ENCODE results near the gene LZTR1.
"Not testable (repeated sequence)": the region's sequence is repeated elsewhere in the genome, so short reads cannot be mapped to it uniquely, and the experiment has no call there.

LZTR1 gene

GRCh38 chr22:21045585-21046294, 63.6 kb downstream of the LZTR1 start, which contains the start of gene LRRC74B:
Gene LRRC74B (plus strand): TSS chr22:21045946. CDS start chr22:21045987, 41 bp downstream.
- TF ChIP-seq EZH2 (optimal IDR thresholded peaks at IDR 0.05; ENCODE audit: low read depth, low read length), result no peak
- no peak for TF ChIP-seq EZH2phosphoT487 (IDR thresholded peaks at IDR 0.05; ENCODE audit: low read length)
- H3K4me2 ChIP-seq (ENCODE audit: low read depth, low read length), result peak within 1 kb of the TSS; percentile 97
- no peaks in the 10 kb centered on the region for H3K79me2 ChIP-seq (ENCODE audit: low read length)
- no peaks in the 10 kb centered on the region for H3K9me3 ChIP-seq (replicated peaks; ENCODE audit: insufficient read depth, low read length)
- H3K9ac ChIP-seq (ENCODE audit: low read length), result peak within 1 kb of the TSS; percentile 61
- H2AFZ ChIP-seq (ENCODE audit: low read length), result peak within 1 kb of the TSS; percentile 80
- H3K4me1 ChIP-seq (ENCODE audit: low read length), result peaks cover 11% of the 10 kb centered on the region
- no peaks in the 10 kb centered on the region for H3K27me3 ChIP-seq (replicated peaks; ENCODE audit: insufficient read depth, low read length)
- H3K4me3 ChIP-seq (ENCODE audit: low read length), result peak within 1 kb of the TSS; percentile 67
- peak; percentile 94 for DNase-seq
- no peaks in the 10 kb centered on the region for H3K9me2 ChIP-seq (replicated peaks; ENCODE audit: insufficient read depth, low read length)
- H3F3A ChIP-seq (ENCODE audit: insufficient read depth, low read length), result peaks cover 8% of the 10 kb centered on the region; the same call in 1 of the 2 replicates
- H3K27ac ChIP-seq (ENCODE audit: low read length), result peak within 1 kb of the TSS; percentile 37; the same call in 1 of the 2 replicates
- H3K36me3 ChIP-seq (replicated peaks; ENCODE audit: insufficient read depth, low read length), result no peaks in the 10 kb centered on the region
- H4K20me1 ChIP-seq (ENCODE audit: insufficient read depth, low read length), result no peaks in the 10 kb centered on the region

- Histone ChIP-seq H3K27ac (ENCODE audit: low read length) (no peak overlapping the region), H3F3A (ENCODE audit: insufficient read depth, low read length) (no peaks in the 10 kb centered on the region), H3K9me3 (replicated peaks; ENCODE audit: insufficient read depth, low read length) (no peaks in the 10 kb centered on the region), H3K9me2 (replicated peaks; ENCODE audit: insufficient read depth, low read length) (no peaks in the 10 kb centered on the region), H4K20me1 (ENCODE audit: insufficient read depth, low read length) (no peaks in the 10 kb centered on the region), H3K4me1 (ENCODE audit: low read length) (peaks cover 11% of the 10 kb centered on the region), H3K4me3 (ENCODE audit: low read length) (no peak overlapping the region), H3K36me3 (replicated peaks; ENCODE audit: insufficient read depth, low read length) (no peaks in the 10 kb centered on the region), H3K4me2 (ENCODE audit: low read depth, low read length) (no peak overlapping the region), H3K79me2 (ENCODE audit: low read length) (no peaks in the 10 kb centered on the region), H3K9ac (ENCODE audit: low read length) (no peak overlapping the region), H3K27me3 (replicated peaks; ENCODE audit: insufficient read depth, low read length) (no peaks in the 10 kb centered on the region), H2AFZ (ENCODE audit: low read length) (no peak overlapping the region)
- TF ChIP-seq EZH2phosphoT487 (IDR thresholded peaks at IDR 0.05; ENCODE audit: low read length), result no peak
- TF ChIP-seq EZH2 (optimal IDR thresholded peaks at IDR 0.05; ENCODE audit: low read depth, low read length), result no peak
- TF ChIP-seq, protein P1, sequence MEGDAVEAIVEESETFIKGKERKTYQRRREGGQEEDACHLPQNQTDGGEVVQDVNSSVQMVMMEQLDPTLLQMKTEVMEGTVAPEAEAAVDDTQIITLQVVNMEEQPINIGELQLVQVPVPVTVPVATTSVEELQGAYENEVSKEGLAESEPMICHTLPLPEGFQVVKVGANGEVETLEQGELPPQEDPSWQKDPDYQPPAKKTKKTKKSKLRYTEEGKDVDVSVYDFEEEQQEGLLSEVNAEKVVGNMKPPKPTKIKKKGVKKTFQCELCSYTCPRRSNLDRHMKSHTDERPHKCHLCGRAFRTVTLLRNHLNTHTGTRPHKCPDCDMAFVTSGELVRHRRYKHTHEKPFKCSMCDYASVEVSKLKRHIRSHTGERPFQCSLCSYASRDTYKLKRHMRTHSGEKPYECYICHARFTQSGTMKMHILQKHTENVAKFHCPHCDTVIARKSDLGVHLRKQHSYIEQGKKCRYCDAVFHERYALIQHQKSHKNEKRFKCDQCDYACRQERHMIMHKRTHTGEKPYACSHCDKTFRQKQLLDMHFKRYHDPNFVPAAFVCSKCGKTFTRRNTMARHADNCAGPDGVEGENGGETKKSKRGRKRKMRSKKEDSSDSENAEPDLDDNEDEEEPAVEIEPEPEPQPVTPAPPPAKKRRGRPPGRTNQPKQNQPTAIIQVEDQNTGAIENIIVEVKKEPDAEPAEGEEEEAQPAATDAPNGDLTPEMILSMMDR (IDR thresholded peaks at IDR 0.05; ENCODE audit: low read length), result no peak
- no peak for DNase-seq
Measured at GRCh38 chr22:21047035-21047661, 65.1 kb downstream of the LZTR1 start.

GRCh38 chr22:21047730-21048129, 65.6 kb downstream of the LZTR1 start:
- Histone ChIP-seq H3K27me3 (replicated peaks; ENCODE audit: insufficient read depth, low read length) (no peaks in the 10 kb centered on the region), H3K27ac (ENCODE audit: low read length) (no peak overlapping the region), H3F3A (ENCODE audit: insufficient read depth, low read length) (no peaks in the 10 kb centered on the region), H3K9me2 (replicated peaks; ENCODE audit: insufficient read depth, low read length) (no peaks in the 10 kb centered on the region), H3K4me1 (ENCODE audit: low read length) (peaks cover 11% of the 10 kb centered on the region), H3K9ac (ENCODE audit: low read length) (no peak overlapping the region), H3K4me3 (ENCODE audit: low read length) (no peak overlapping the region), H3K79me2 (ENCODE audit: low read length) (no peaks in the 10 kb centered on the region), H3K36me3 (replicated peaks; ENCODE audit: insufficient read depth, low read length) (no peaks in the 10 kb centered on the region), H2AFZ (ENCODE audit: low read length) (no peak overlapping the region), H3K4me2 (ENCODE audit: low read depth, low read length) (no peak overlapping the region), H3K9me3 (replicated peaks; ENCODE audit: insufficient read depth, low read length) (no peaks in the 10 kb centered on the region), H4K20me1 (ENCODE audit: insufficient read depth, low read length) (no peaks in the 10 kb centered on the region)
- no peak for DNase-seq
- TF ChIP-seq, protein P1 (IDR thresholded peaks at IDR 0.05; ENCODE audit: low read length), result no peak

GRCh38 chr22:21048448-21048847, 66.4 kb downstream of the LZTR1 start:
- H3K4me2 ChIP-seq (ENCODE audit: low read depth, low read length); H3K4me3 ChIP-seq (ENCODE audit: low read length); H3F3A ChIP-seq (ENCODE audit: insufficient read depth, low read length); H3K36me3 ChIP-seq (replicated peaks; ENCODE audit: insufficient read depth, low read length); H3K9me3 ChIP-seq (replicated peaks; ENCODE audit: insufficient read depth, low read length); H4K20me1 ChIP-seq (ENCODE audit: insufficient read depth, low read length); DNase-seq; H3K9ac ChIP-seq (ENCODE audit: low read length); H2AFZ ChIP-seq (ENCODE audit: low read length); H3K4me1 ChIP-seq (ENCODE audit: low read length); H3K79me2 ChIP-seq (ENCODE audit: low read length); H3K27ac ChIP-seq (ENCODE audit: low read length); H3K9me2 ChIP-seq (replicated peaks; ENCODE audit: insufficient read depth, low read length); H3K27me3 ChIP-seq (replicated peaks; ENCODE audit: insufficient read depth, low read length): not testable (repeated sequence)

Data from MM.1S (cell line).